ENCODE measurements around the gene ADCY2. TPM values are rescaled to one million over a fixed set of nuclear protein-coding genes. Genes with fewer than 3 reads are reported as not detected.

Gene ADCY2
- total RNA-seq, 4 donors from 2014 or later = 0.34 to 2.7 (median 1.5) TPM

DNA sequence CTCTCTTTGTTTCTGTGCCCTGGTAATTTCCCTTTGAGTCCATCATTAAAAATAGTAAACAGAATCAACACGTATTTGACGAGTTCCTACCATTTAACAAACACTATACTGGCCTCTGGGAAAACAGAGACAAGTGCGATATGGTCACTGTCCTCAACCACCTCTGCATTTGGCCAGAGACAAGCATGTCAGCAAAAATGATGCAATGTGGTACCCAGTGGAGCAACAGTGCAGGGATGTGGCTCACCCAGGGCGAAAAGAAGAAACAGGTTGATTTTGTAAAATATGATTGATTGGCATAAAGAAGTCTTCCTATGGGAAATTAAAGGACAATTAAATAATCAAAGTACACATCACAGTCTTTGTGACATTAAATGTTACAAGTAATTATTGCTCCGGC lies 355.9 kb downstream of the ADCY2 start:
- H3K4me3 ChIP-seq (replicated peaks in 1 of 3) = no peak overlapping the region
- H3K4me1 ChIP-seq = no peaks in the 10 kb centered on the region
- no peaks in the 10 kb centered on the region for H3K36me3 ChIP-seq
- H3K9me3 ChIP-seq = no peaks in the 10 kb centered on the region
- no peak for DNase-seq
- no peaks in the 10 kb centered on the region for H3K27me3 ChIP-seq
- TF ChIP-seq, protein P1, sequence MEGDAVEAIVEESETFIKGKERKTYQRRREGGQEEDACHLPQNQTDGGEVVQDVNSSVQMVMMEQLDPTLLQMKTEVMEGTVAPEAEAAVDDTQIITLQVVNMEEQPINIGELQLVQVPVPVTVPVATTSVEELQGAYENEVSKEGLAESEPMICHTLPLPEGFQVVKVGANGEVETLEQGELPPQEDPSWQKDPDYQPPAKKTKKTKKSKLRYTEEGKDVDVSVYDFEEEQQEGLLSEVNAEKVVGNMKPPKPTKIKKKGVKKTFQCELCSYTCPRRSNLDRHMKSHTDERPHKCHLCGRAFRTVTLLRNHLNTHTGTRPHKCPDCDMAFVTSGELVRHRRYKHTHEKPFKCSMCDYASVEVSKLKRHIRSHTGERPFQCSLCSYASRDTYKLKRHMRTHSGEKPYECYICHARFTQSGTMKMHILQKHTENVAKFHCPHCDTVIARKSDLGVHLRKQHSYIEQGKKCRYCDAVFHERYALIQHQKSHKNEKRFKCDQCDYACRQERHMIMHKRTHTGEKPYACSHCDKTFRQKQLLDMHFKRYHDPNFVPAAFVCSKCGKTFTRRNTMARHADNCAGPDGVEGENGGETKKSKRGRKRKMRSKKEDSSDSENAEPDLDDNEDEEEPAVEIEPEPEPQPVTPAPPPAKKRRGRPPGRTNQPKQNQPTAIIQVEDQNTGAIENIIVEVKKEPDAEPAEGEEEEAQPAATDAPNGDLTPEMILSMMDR (IDR thresholded peaks at IDR 0.05) = no peak
- no peak for TF ChIP-seq POLR2A (IDR thresholded peaks at IDR 0.05)
- intact Hi-C loops (cut with DNase I) = no loop called here
- WGBS, 2 donors = 88% methylated on average over 5 of the region's 5 CpGs
- no peak overlapping the region for H3K27ac ChIP-seq

GRCh38 chr5:7753181-7753580 lies 357.2 kb downstream of the ADCY2 start:
- DNase-seq = no peak
- 63 to 71% methylated on average over 3 of the region's 3 CpGs for WGBS, 2 donors

GRCh38 chr5:7753596-7753995 lies 357.7 kb downstream of the ADCY2 start:
- Histone ChIP-seq H3K27ac (no peak overlapping the region), H3K4me1 (no peaks in the 10 kb centered on the region), H3K36me3 (no peaks in the 10 kb centered on the region), H3K27me3 (no peaks in the 10 kb centered on the region), H3K9me3 (no peaks in the 10 kb centered on the region), H3K4me3 (replicated peaks in 1 of 3) (no peak overlapping the region)
- 86 to 95% methylated on average over 1 of the region's 1 CpG for WGBS, 2 donors
- no peak for DNase-seq
- no peak for TF ChIP-seq POLR2A (IDR thresholded peaks at IDR 0.05)
- TF ChIP-seq, protein P1 (IDR thresholded peaks at IDR 0.05) = no peak
- intact Hi-C loops (cut with DNase I) = no loop called here

More at GRCh38 chr5:7753181-7753580, 357.2 kb downstream of the ADCY2 start:
- H3K27ac ChIP-seq = no peak overlapping the region
- no peaks in the 10 kb centered on the region for H3K36me3 ChIP-seq
- no peaks in the 10 kb centered on the region for H3K9me3 ChIP-seq
- intact Hi-C loops (cut with DNase I) = no loop called here
- no peaks in the 10 kb centered on the region for H3K4me1 ChIP-seq
- H3K4me3 ChIP-seq (replicated peaks in 1 of 3) = no peak overlapping the region
- TF ChIP-seq, protein P1 (IDR thresholded peaks at IDR 0.05) = no peak
- H3K27me3 ChIP-seq = no peaks in the 10 kb centered on the region

DNA sequence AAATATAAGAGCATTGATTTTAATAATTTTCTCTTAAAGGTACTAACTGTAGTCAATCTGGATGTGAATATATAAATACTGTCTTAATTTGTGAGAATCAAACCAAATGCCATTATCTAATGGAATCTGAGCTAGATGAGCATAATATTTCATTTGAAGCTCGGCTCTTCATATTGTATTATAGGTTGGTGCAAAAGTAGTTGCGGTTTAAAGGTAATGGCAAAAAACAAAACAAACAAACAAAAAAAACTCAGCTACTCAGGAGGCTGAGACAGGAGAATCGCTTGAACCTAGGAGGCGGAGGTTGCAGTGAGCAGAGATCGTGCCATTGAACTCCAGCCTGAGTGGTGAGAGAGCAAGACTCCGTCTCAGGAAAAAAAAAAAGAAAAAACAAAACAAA lies 358.6 kb downstream of the ADCY2 start:
- H3K4me3 ChIP-seq (replicated peaks in 1 of 3) = no peak overlapping the region
- TF ChIP-seq, protein P1 (IDR thresholded peaks at IDR 0.05) = no peak
- no peak for TF ChIP-seq POLR2A (IDR thresholded peaks at IDR 0.05)
- DNase-seq = no peak
- no peaks in the 10 kb centered on the region for H3K9me3 ChIP-seq
- H3K4me1 ChIP-seq = no peaks in the 10 kb centered on the region
- intact Hi-C loops (cut with DNase I) = no loop called here
- H3K27ac ChIP-seq = no peak overlapping the region
- H3K27me3 ChIP-seq = no peaks in the 10 kb centered on the region
- WGBS, 2 donors = 82 to 85% methylated on average over 6 of the region's 6 CpGs
- no peaks in the 10 kb centered on the region for H3K36me3 ChIP-seq

DNA sequence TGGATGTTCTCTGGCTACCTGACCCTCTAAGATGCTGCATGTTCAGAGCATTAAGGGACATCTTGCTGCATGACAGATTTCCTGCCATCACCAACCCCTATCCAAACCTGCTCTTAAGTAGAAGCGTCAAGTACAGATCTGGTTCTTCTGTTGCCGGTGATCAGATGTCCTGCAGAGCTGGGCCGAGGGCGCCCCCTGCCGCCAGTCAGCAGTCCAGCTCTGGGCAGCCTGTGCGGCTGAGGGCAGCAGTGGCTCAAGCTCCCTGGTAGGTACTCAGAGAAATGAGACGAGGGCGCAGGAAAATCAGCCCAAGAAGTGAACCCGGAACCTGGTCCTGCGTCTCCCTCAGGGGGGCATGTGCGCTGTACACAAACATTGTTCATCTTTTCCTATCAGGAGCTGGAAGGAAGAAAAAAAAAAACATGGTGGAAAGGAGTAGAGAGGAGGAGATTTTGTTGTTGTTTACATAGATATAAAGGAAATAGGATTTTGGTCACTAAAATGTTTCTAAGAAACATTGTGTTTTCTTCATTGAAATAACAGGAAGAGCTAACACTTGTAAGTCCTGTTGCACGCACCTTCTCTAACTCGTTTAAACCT lies 359.2 kb downstream of the ADCY2 start:
- TF ChIP-seq POLR2A (IDR thresholded peaks at IDR 0.05) = no peak
- TF ChIP-seq, protein P1 (IDR thresholded peaks at IDR 0.05) = peak in 5 of 6 experiments; percentile 19 to 66 (median 39)
- peak; percentile 44 to 55 for DNase-seq
- no peaks in the 10 kb centered on the region for H3K4me1 ChIP-seq
- no peaks in the 10 kb centered on the region for H3K36me3 ChIP-seq
- intact Hi-C loops (cut with DNase I) = no loop called here
- no peaks in the 10 kb centered on the region for H3K27me3 ChIP-seq
- no peaks in the 10 kb centered on the region for H3K9me3 ChIP-seq
- H3K4me3 ChIP-seq (replicated peaks in 1 of 3) = no peak overlapping the region
- no peak overlapping the region for H3K27ac ChIP-seq
- WGBS, 2 donors = 28 to 29% methylated on average over 13 of the region's 13 CpGs
